HT1080 (cell line): ENCODE data around the gene KCTD21. TPM values are rescaled to one million over a fixed set of nuclear protein-coding genes. Genes with fewer than 3 reads are reported as not detected.

Source experiments
- DNase-seq: peaks from one replicate; pipeline ENCODE4 v3.0.0-alpha.2; 2015; ENCODE audit warnings: low read depth
- total RNA-seq: library from RNA; depleted of rRNA; stranded (reverse); fragments of >200 nt; shearing (Covaris generic); gene quantifications from 2 replicates; pipeline ENCODE4 v1.2.3, GENCODE V29; 2014

The KCTD21 gene
- total RNA-seq, 1 experiment from 2014 or later = 7.5 TPM

GRCh38 chr11:78219493-78220217, 31.2 kb upstream of the KCTD21 start:
- no peak for DNase-seq

- no peak for DNase-seq
These were observed 30.5 kb upstream of the KCTD21 start for GRCh38 chr11:78218707-78219492.

DNA sequence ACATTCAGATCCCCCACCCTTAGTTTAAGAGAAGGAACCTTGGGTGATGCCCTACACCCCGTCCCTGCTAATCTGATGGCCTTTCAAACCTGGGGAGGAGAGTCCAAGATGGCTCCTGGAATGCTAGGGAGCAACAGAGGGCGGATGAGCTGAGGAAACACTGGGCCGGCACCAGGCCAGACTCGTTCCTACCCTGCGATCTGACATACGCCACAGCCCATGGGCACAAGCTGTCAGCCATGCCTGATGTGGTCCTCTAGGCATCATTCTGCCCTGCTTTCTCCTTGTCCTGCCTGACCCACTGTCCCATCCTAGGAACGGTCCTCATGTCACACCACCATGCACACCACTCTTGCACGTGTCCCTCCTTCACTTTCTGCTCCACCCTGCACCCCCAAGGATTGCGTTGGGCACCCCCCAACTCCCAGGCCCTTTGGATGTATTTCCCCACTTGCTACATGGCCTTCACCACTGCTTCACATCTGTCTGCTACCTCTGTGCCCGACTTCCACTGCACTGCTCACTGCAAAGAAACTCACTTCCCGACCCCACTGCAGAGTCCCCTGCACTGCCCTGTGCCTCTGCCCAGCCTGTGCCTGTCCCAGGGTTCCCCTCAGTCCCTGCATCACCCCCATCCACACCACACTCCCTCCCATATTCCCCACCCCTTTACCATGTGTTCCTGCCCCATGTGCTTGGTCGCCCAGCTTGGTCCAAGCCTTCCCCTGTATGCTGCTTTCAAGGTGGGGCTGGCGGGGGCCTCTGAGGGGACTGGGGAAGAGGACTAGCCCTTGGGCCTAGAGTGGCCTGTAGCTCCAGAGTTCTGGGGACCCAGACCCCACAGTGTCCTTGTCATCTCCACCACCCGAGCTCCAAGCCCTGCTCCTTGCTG, 29.5 kb upstream of the KCTD21 start:
- no peak for DNase-seq

GRCh38 chr11:78216571-78217287, 28.3 kb upstream of the KCTD21 start:
- peak; percentile 62 for DNase-seq

DNA sequence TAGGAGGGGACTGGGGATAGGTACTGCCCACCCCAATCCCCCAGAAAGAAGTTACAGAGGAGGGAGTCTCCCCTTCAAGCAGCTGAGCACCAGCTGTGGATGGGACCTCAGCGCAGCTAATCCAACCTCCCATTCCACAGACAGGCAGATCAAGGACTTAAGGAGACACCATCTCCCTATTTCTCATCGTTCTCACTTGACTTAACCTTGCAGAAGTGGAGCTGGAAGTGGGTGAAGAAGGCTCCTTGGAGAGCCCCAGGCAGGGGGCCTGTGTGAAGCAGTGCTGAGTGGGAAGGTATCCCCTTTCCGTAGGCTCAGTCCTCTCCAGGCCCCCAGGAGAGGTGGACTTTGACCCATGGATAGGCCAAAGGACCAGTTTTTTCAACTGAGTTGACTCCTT, 27.6 kb upstream of the KCTD21 start:
- DNase-seq = no peak

- no peak for DNase-seq
These were observed 26.1 kb upstream of the KCTD21 start for GRCh38 chr11:78214331-78215194.

DNA sequence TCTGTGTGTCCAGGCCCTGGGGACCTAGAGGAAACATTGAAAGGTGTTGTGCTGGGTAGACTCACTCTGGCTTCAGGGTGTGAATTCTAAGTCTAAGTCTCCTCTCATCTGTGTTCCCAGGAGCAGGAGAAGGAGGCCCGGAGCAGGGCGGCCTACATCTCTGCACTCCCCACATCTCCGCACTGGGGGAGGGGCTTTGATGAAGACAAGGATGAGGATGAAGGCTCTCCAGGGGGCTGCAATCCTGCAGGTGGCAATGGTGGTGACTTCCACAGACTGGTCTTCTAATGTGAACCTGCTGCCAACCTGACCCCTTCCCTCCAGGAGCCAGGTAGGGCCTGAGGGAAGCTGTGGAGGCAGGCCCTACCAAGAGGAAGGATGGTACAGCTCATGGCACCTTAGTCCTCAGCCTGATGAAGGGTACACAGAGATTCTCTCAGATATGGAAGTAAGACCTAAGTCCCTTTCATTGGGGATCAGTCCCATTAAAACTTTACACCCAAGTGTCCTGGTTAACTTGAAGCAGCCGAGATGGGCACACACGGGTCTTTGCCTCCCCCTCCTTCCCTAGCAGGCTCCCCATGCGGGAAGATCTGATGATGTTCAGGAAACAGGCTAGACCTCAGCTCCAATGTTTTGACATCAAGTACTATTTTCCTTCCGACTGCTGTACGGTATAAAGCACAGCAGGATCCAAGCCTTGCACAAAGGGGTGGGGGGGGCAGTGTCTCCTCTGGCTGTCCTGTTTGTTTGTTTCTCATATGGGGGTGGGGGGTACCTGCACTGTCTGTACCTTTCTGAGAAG, 25.3 kb upstream of the KCTD21 start:
- DNase-seq = no peak

- no peak for DNase-seq
These were observed 24.4 kb upstream of the KCTD21 start for GRCh38 chr11:78212586-78213371.

- no peak for DNase-seq
These were observed 23.1 kb upstream of the KCTD21 start for GRCh38 chr11:78211565-78211964.

GRCh38 chr11:78210000-78210608, 21.7 kb upstream of the KCTD21 start:
- DNase-seq = no peak

DNA sequence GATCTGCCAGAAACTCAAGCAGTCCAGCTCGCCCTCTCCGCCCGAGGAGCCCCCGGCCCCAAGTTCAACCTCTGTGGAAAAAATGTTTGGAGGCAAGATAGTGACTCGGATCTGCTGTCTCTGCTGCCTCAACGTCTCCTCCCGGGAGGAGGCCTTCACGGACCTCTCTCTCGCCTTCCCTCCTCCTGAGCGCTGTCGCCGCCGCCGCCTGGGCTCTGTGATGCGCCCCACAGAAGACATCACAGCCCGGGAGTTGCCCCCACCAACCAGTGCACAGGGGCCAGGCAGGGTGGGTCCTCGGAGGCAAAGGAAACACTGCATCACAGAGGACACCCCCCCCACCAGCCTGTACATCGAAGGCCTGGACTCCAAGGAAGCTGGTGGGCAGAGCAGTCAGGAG, 21.1 kb upstream of the KCTD21 start:
- DNase-seq = no peak

DNA sequence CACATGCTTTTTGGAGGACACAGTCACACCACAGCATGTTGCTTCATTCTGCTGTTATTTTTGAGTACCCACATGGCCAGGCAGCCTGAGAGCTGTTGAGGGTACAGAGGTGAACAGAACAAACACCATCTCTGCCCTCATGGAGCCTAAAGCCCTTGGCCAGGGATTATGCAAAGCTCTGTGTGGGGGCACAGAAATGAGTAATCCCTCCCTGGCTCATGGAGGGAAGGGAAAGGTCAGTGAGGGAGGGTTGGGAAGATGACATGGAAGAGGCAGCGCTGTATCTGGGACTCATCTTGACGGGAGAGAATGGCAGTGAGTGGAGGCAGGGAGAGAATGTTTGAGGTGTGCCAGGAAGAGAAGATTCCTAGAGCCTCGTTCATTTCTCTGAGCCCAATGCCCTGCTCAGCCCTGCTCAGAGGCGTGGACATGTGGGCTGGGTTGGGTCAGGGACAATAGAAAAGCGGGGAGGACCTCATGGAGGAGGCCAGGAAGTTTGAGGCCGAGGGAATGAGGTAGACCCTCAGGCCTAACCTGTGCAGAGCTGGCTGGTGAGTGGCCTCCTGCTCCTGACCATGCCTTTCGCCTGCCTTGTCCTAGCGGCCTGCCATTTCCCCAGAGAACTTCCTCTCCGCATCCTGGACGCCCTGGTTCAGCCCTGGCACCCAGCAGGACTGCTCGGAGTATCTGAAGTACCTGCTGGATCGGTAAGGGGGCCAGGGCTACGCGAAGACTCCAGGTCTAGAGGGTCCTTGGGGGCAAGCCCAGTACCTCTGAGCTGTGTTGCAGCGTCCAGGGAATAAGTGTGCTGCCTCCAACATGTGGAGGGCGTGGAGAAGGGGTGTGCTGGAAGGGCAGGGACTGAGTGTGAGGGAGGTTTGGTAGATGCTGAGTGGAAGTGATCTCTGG, 20.1 kb upstream of the KCTD21 start:
- DNase-seq = no peak

GRCh38 chr11:78207532-78208256, 19.3 kb upstream of the KCTD21 start:
- no peak for DNase-seq

DNA sequence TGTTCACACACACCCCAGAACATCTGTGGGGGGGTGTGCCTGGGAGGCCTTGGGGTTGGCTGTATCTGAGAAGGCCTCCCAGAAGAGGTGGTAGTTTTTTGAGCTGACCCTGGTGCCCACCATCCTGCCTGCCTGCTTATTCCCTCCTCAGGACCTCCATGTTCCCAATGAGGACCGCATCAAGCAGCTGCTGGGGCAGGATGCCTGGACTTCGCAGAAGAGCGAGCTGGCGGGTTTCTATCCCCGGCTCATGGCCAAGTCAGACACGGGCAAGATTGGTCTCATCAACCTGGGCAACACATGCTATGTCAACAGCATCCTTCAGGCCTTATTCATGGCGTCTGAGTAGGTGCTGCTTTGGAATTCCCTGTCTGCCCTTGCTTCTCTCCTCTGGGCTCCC, 17.3 kb upstream of the KCTD21 start:
- no peak for DNase-seq

DNA sequence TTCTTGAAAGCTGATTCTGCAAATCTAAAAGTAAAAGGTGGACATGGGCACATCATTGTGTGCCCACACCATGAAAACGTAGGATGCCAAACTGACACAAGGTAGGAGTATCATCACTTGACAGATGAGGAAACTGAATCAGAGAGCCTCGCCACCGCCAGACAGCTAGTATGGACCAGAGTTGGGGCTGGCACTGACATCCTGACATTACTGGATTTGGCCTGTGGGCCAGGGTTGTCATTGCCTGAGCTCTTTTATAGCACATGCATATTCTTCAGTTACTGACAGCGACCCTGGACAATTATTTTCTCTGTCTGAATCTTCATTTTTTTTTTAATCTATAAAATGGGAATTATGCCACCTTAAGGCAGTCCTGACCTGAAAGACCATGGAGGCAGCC, 16.8 kb upstream of the KCTD21 start:
- no peak for DNase-seq

DNA sequence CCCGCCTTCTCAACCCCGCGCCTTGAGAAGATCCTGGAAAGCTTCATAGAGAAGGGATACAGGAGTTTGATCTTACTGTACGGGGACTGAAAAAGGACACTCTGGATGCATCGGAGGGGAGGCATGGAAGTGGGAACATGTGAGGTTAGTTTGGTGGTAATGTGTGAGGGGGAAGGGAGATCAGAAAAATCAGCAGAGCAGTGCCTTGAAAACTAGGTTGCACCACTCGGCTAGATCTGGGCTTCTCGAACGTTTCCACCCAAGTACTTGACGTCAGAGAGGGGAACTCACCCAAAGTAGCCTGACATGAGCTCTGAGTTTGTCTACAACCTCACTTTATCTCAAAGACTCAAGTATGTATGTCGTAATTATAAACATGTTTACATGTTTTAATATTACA, 14.8 kb upstream of the KCTD21 start:
- DNase-seq = no peak
